ENCODE data around the gene PLXNC1.
"Not testable (repeated sequence)": the region's sequence is repeated elsewhere in the genome, so short reads cannot be mapped to it uniquely, and the experiment has no call there.

The PLXNC1 gene

GRCh38 chr12:94290353-94290752 lies 142.0 kb downstream of the PLXNC1 start:
- no peak for DNase-seq (ENCODE audit: low spot score)

DNA sequence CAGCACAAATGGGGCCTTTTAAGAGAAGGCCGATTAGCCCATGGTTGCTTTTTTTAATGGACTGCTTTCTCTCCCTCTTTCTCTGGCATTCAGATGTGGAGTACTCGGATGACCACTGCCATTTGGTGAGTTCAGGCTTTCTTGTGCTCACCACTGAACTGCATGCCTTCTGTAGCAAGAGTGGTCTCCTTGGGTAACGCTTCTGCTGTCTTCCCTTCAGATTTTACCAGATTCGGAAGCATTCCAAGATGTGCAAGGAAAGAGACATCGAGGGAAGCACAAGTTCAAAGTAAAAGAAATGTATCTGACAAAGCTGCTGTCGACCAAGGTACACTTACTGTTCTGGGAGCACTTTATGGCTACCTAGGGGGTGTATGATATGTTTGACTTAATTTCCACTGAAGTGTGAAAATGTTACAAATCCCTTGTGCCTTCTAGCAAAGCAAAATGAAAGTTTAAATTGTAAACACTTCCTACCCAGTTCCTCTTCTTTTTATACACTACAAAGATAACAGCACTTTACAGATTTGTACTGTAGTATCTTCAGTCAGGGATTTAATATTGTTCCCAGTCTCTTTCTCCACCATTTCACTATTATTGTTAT lies 148.8 kb downstream of the PLXNC1 start:
- DNase-seq (ENCODE audit: low spot score) = peak; percentile 32

GRCh38 chr12:94297876-94298505 lies 149.6 kb downstream of the PLXNC1 start:
- no peak for DNase-seq (ENCODE audit: low spot score)

GRCh38 chr12:94299846-94300245 lies 151.5 kb downstream of the PLXNC1 start:
- DNase-seq (ENCODE audit: low spot score) = no peak

- DNase-seq (ENCODE audit: low spot score) = no peak
These were observed 155.6 kb downstream of the PLXNC1 start for GRCh38 chr12:94304012-94304411.

DNA sequence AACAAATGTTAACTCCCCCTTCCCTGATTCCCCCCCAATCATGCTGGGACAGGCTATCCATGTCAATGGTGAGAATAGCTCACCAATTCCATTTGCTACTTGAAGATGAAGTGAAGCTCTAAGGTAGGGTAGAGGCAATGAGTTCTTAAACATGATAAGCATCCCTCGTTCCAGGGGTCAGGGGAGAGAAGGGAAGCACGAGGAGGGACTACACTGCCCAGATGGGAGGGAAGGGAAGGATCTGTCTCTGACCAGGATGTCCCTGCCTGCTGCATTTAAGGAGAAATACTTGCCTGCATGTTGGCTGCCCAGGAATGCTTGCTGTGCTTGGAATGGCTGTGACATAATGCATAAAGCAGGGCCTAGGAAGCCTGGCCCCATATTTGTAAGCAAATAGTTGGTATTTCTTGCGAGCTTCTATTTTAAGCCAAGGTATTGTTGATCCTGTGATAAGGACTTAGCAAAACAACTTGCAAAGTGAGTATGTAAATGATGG lies 156.2 kb downstream of the PLXNC1 start:
- no peak for DNase-seq (ENCODE audit: low spot score)

DNA sequence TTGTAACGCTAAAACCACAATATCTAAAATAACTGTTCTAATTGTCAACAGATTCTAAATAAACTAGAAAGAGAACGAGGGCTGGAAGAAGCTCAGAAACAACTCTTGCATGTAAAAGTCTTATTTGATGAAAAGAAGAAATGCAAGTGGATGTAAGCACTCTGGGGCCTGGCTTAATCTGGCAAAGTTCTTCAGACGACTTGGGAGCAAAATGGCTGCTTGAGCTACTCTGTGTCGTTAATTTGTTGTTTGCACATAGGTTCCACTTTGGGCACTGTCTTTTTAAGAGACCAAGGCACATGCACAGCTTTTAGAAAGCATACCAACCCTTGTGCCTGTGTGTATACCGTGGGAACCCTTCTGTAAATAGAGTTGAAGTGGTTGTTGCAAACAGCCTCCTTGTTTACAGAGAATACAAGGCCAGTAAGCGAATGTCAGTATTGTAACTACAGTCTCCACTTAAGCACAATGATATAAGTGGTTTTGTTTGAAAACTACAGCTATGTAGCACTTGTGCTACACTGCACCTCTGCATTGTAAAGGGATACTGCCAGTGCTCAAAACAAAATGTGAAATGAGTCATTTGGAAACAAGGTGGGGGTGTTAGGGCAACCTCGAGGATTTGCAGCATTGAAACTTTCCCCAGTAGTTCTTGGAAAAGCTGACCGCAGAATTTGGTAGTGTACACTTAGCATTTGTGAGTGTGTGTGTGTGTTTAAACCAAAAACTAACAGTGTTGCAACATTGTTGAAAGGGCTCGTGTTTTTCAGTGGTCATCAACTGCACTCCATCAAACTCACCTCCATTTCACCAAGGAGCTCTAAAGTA lies 157.0 kb downstream of the PLXNC1 start:
- no peak for DNase-seq (ENCODE audit: low spot score)

GRCh38 chr12:94308612-94309011 lies 160.2 kb downstream of the PLXNC1 start:
- DNase-seq (ENCODE audit: low spot score) = no peak

GRCh38 chr12:94309373-94309772 lies 161.0 kb downstream of the PLXNC1 start:
- no peak for DNase-seq (ENCODE audit: low spot score)

DNA sequence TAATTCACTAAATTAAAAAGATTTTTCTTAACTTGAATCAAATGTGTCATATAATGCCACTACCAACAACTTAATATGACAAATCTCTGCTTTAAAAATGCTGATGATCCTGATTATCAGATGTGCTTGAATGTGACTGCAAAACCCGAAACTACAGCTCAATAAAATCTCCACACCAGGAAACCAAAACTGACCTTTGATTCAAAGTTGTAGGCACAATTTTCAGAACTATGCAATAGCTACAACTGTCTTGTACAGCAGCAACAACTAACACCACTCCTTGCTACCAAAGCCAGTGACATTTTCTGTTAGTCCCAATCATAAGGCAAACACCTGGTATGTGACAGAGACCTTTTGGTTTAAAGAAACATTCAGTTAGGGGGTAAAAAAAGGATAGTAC lies 164.0 kb downstream of the PLXNC1 start:
- no peak for DNase-seq (ENCODE audit: low spot score)

DNA sequence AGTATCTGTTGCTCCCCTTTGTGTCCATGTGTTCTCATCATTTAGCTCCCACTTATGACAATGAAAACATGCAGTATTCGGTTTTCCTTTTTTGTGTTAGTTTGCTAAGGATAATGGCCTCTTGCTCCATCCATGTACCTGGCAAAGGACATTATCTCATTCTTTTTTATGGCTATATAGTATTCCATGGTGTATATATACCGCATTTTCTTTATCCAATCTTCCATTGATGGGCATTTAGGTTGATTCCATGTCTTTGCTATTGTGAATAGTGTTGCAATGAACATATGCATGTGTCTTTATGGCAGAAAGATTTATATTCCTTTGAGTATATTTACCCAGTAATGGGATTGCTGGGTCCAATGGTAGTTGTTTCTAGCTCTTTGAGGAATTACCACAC lies 168.2 kb downstream of the PLXNC1 start:
- DNase-seq (ENCODE audit: low spot score) = not testable (repeated sequence)

DNA sequence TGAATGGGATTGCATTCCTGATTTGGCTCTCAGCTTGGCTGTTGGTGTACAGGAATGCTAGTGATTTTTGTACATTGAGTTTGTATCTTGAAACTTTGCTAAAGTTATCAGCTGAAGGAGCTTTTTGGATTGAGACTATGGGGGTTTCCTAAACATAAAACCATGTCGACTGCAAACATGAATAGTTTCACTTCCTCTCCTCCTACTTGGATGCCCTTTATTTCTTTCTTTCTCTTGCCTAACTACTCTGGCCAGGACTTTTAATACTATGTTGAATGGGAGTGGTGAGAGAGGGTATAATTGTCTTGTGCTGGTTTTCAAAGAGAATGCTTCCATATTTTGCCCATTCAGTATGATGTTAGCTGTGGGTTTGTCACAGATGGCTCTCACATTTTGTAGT lies 169.8 kb downstream of the PLXNC1 start:
- no peak for DNase-seq (ENCODE audit: low spot score)

GRCh38 chr12:94320109-94320508 lies 171.7 kb downstream of the PLXNC1 start:
- DNase-seq (ENCODE audit: low spot score) = no peak

DNA sequence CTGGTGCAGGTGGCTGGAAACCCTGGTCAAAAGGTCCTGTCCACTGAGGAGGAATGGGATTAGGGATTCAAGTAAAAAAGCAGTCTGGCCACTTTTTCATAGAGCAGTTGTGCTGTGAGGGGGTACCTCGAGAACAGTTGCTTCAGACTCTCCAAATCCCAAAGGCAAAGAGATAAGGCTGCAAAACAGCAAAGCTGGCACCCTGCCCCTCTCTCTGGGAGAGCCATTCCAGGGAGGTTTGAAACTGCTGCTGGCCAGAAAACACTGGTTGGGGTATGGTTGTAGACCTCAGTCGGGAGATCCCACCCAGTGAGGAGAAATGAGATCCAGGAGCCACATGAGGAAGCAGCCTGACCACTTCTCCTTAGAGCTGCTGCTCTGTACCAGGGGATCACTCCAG lies 174.0 kb downstream of the PLXNC1 start:
- DNase-seq (ENCODE audit: low spot score) = no peak

- no peak for DNase-seq (ENCODE audit: low spot score)
These were observed 177.9 kb downstream of the PLXNC1 start for GRCh38 chr12:94326234-94326633.

DNA sequence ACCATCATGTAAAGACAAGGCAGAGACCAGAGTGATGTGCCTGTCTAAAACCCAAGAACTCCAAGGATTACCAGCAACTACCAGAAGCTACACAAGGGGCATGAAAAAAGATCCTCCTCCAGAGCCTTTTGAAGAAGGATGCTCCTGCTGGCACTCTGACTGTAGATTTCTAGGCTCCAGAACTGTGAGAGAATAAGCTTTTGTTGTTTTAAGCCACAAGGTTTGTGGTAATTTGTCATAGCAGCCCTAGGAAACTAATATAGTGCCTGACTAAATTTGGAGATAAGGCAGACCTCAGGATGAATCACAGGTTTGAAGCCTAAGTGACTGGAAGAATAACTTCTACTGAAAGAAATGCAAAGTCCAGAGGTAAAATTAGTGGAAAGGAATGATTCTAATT lies 178.3 kb downstream of the PLXNC1 start:
- no peak for DNase-seq (ENCODE audit: low spot score)

GRCh38 chr12:94327809-94328208 lies 179.4 kb downstream of the PLXNC1 start:
- DNase-seq (ENCODE audit: low spot score) = no peak

GRCh38 chr12:94329366-94329765 lies 181.0 kb downstream of the PLXNC1 start:
- no peak for DNase-seq (ENCODE audit: low spot score)

DNA sequence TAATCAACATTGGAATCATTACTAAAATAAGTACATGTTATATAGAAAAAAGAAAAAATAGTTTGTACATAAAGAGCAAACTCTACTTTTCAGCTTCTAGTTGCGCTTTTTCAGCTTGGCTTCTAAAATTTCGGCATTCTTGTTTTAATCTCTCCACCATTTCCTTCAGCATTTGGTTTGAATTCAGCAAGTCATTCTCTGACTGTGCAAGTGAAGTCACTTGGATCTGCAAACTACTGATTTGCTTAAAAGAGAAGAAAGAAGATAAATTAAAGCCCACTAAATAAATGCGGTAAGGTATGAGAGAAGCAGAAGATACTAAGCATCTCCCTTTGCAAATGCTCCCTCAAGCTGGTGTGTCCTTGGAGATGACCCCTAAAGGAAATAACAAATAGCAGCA lies 185.0 kb downstream of the PLXNC1 start:
- DNase-seq (ENCODE audit: low spot score) = no peak

DNA sequence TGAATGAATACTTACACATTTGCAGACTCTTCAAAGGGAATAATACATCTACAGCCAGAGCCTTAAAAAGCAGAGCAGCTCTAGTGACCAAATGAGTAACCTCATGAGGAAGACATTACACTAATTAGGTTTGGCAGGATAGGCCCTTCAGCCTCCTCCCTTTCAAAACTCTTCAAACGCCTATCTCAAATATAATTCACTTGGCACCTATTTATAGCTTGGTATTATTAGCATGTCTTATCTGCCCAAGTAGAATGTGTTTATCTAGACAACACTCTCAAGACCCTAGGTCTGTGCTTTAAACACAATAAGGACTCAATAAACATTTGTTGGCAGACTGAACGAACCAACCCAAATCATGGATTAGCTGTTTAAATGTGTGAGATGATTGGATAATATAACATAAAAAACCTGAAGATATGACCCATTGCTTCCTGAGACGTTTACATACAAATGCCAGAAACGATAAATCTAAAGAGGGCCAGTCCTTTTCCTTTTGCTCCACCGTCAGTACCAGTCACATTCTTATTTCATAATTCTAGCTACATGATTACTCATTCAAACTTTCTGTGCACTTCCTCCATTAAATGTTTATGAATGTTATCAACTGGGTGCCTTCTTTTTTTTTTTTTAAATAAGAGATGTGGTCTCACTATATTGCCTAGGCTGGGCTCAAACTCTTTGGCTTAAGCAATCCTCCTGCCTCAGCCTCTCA lies 188.0 kb downstream of the PLXNC1 start:
- DNase-seq (ENCODE audit: low spot score) = no peak

GRCh38 chr12:94338006-94338794 lies 189.8 kb downstream of the PLXNC1 start:
- no peak for DNase-seq (ENCODE audit: low spot score)

DNA sequence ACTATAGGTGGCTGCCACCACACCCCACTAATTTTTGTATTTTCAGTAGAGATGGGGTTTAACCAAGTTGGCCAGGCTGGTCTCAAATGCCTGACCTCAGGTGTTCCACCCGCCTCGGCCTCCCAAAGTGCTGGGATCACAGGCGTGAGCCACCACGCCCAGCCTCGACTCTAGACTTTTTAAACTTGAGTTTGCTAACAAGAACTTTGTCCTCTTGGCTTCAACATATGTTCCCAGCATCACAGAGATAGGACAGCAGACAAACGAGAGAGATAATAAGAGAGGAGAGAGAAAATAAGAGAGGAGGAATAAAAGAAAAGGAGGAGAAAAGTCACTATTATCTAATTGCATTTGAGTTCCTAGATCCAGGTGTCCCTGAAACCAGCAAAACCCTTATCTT lies 192.2 kb downstream of the PLXNC1 start:
- DNase-seq (ENCODE audit: low spot score) = no peak

Data from germinal center (tissue), 1 donor.